Neural crest cell (in vitro differentiated cells): ENCODE measurements around the gene FAM184A. TPM values are rescaled to one million over a fixed set of nuclear protein-coding genes. Genes with fewer than 3 reads are reported as not detected.

Experiments used
- DNase-seq: peaks from one replicate; pipeline ENCODE4 v3.0.0; 2021; ENCODE audit warnings: low read depth, mixed read lengths, low spot score
- H3K27ac Mint-ChIP-seq: one replicate; pipeline ENCODE4 v1.8.0; 2021; ENCODE audit warnings: mild to moderate bottlenecking, mixed read lengths; ENCODE audit not compliant: unreplicated experiment
- H3K27me3 Mint-ChIP-seq: 2 replicates; pipeline ENCODE4 v1.8.0; 2021; ENCODE audit warnings: low read depth, mild to moderate bottlenecking, mixed read lengths
- H3K36me3 Mint-ChIP-seq: 2 replicates; pipeline ENCODE4 v1.8.0; 2021; ENCODE audit warnings: low read depth, mild to moderate bottlenecking, mixed read lengths
- H3K4me1 Mint-ChIP-seq: 2 replicates; pipeline ENCODE4 v1.8.0; 2021; ENCODE audit warnings: mixed read lengths
- H3K4me3 Mint-ChIP-seq: one replicate; pipeline ENCODE4 v1.8.0; 2021; ENCODE audit warnings: mild to moderate bottlenecking, mixed read lengths
- H3K9me3 Mint-ChIP-seq: 2 replicates; pipeline ENCODE4 v1.8.0; 2021; ENCODE audit warnings: mixed read lengths
- CTCF ChIP-seq: fragments of 200-600 bp; sonication (generic); conservative IDR thresholded peaks from 2 replicates; pipeline ENCODE4 v1.5.0; 2021; ENCODE audit warnings: antibody characterized with exemption, mild to moderate bottlenecking
- total RNA-seq: library from RNA; stranded (reverse); gene quantifications from 2 replicates; pipeline ENCODE4 v1.2.1, GENCODE V29; 2021

FAM184A gene
- total RNA-seq, 1 donor from 2014 or later = 7.6 TPM

- TF ChIP-seq CTCF = no peak
- no peak overlapping the region for H3K27ac Mint-ChIP-seq
These were observed 40.4 kb downstream of the FAM184A start for GRCh38 chr6:119037941-119038623.

GRCh38 chr6:119037264-119037663, 41.2 kb downstream of the FAM184A start:
- H3K27ac Mint-ChIP-seq = no peak overlapping the region
- no peaks in the 10 kb centered on the region for H3K9me3 Mint-ChIP-seq
- no peaks in the 10 kb centered on the region for H3K27me3 Mint-ChIP-seq
- H3K4me3 Mint-ChIP-seq = no peak overlapping the region
- no peak for TF ChIP-seq CTCF
- H3K4me1 Mint-ChIP-seq = peaks cover 13% of the 10 kb centered on the region
- no peak for DNase-seq
- H3K36me3 Mint-ChIP-seq = no peaks in the 10 kb centered on the region

More at GRCh38 chr6:119037941-119038623, 40.4 kb downstream of the FAM184A start:
- H3K9me3 Mint-ChIP-seq = no peaks in the 10 kb centered on the region
- no peak overlapping the region for H3K4me3 Mint-ChIP-seq
- H3K4me1 Mint-ChIP-seq = peaks cover 13% of the 10 kb centered on the region
- H3K36me3 Mint-ChIP-seq = no peaks in the 10 kb centered on the region
- no peak for DNase-seq
- no peaks in the 10 kb centered on the region for H3K27me3 Mint-ChIP-seq

GRCh38 chr6:119036081-119036480, 42.4 kb downstream of the FAM184A start:
- H3K4me1 Mint-ChIP-seq = peaks cover 13% of the 10 kb centered on the region
- H3K36me3 Mint-ChIP-seq = no peaks in the 10 kb centered on the region
- H3K9me3 Mint-ChIP-seq = no peaks in the 10 kb centered on the region
- H3K27me3 Mint-ChIP-seq = no peaks in the 10 kb centered on the region
- no peak for DNase-seq
- H3K4me3 Mint-ChIP-seq = no peak overlapping the region
- H3K27ac Mint-ChIP-seq = no peak overlapping the region
- no peak for TF ChIP-seq CTCF

- TF ChIP-seq CTCF = no peak
- Mint-ChIP-seq H3K4me3 (no peak overlapping the region), H3K27me3 (no peaks in the 10 kb centered on the region), H3K27ac (no peak overlapping the region), H3K4me1 (peaks cover 13% of the 10 kb centered on the region), H3K36me3 (no peaks in the 10 kb centered on the region), H3K9me3 (no peaks in the 10 kb centered on the region)
- no peak for DNase-seq
These were observed 43.0 kb downstream of the FAM184A start for GRCh38 chr6:119035459-119035858.

- no peak overlapping the region for H3K4me3 Mint-ChIP-seq
- DNase-seq = no peak
- TF ChIP-seq CTCF = no peak
- H3K9me3 Mint-ChIP-seq = no peaks in the 10 kb centered on the region
- peaks cover 13% of the 10 kb centered on the region for H3K4me1 Mint-ChIP-seq
- H3K27me3 Mint-ChIP-seq = no peaks in the 10 kb centered on the region
- H3K27ac Mint-ChIP-seq = no peak overlapping the region
- H3K36me3 Mint-ChIP-seq = no peaks in the 10 kb centered on the region
These were observed 43.5 kb downstream of the FAM184A start for GRCh38 chr6:119034827-119035458.
